Measurements from ENCODE around the gene TRIM10.

The TRIM10 gene

DNA sequence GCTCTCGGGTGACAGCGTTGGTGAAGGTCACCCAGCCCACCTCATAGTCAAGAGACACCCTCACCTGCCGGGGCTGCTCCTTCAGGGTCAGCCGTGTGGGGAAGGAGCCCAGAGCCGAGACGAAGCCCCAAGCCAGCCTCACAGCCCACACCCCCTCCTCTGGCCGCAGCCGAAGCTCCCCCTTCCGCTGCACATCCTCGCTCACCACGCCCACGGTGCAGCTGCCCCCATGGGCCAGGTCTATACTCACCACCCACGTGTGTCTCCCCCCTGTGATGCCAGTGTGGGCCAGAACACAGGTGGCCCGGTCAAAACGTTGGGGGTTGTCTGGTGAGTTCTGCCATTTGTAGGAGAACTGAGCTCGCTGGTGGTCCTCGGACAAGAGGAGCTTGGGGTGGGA, 7.0 kb downstream of the TRIM10 start:
- Histone ChIP-seq H3K27ac (ENCODE audit: low read depth in 2 of 2, low read length in 2 of 2) (peak overlapping the region; percentile 83 to 86), H3K4me3 (ENCODE audit: low read length in 2 of 2) (peak overlapping the region in 1 of 2 donors; percentile 57), H3K9me3 (ENCODE audit: control insufficient read depth in 2 of 2, low read length in 2 of 2) (no peaks in the 10 kb centered on the region), H3K4me1 (ENCODE audit: control insufficient read depth in 2 of 2, insufficient read depth in 2 of 2, low read length in 2 of 2) (peaks cover 25 to 34% of the 10 kb centered on the region in 2 donors), H3K36me3 (ENCODE audit: control insufficient read depth in 2 of 2, insufficient read depth in 2 of 2, low read length in 2 of 2) (no peaks in the 10 kb centered on the region), H3K27me3 (ENCODE audit: control insufficient read depth in 2 of 2, insufficient read depth in 2 of 2, low read length in 2 of 2) (no peaks in the 10 kb centered on the region), H3K9ac (ENCODE audit: low read depth in 1 of 2, low read length in 2 of 2) (no peak overlapping the region)

- H3K9ac ChIP-seq (ENCODE audit: low read depth in 1 of 2, low read length in 2 of 2), result no peak overlapping the region
Measured at GRCh38 chr6:30152910-30153610, 8.0 kb downstream of the TRIM10 start.

DNA sequence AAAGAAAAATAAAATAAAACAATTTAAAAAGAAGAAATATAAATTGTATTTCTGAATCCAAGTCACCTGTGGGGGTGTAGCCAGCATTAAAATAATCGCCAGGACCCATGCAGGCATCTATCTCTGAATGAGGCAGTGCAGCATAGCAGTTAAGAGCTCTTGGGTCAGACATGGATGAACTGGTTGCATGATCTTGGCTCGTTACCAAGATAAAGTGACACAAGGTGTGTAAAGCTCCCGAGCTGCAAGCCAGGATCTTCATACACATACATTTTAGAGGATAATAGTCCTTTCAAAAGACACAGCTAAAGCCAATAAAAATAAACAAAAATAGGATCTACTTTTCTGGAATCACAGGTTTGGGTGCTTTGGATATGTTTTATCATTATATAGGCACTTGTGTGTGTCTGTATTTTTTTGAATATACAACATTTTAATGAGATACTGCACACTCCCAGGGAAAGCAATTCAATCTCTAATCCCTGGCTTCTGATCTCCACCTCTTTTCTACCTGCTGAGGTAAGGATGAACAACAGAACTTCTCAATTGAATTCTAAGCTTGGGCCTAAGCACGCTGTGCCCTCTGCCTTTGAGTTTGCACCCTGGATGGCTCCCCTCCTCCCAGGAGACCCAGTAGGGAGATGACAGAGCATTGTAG, 8.9 kb downstream of the TRIM10 start:
- Histone ChIP-seq H3K4me3 (ENCODE audit: low read length in 2 of 2) (no peak overlapping the region), H3K9me3 (ENCODE audit: control insufficient read depth in 2 of 2, low read length in 2 of 2) (no peaks in the 10 kb centered on the region), H3K9ac (ENCODE audit: low read depth in 1 of 2, low read length in 2 of 2) (no peak overlapping the region), H3K36me3 (ENCODE audit: control insufficient read depth in 2 of 2, insufficient read depth in 2 of 2, low read length in 2 of 2) (no peaks in the 10 kb centered on the region), H3K27ac (ENCODE audit: low read depth in 2 of 2, low read length in 2 of 2) (no peak overlapping the region), H3K4me1 (ENCODE audit: control insufficient read depth in 2 of 2, insufficient read depth in 2 of 2, low read length in 2 of 2) (peaks cover 25 to 34% of the 10 kb centered on the region in 2 donors), H3K27me3 (ENCODE audit: control insufficient read depth in 2 of 2, insufficient read depth in 2 of 2, low read length in 2 of 2) (no peaks in the 10 kb centered on the region)

More at GRCh38 chr6:30152910-30153610, 8.0 kb downstream of the TRIM10 start:
- Histone ChIP-seq H3K27ac (ENCODE audit: low read depth in 2 of 2, low read length in 2 of 2) (no peak overlapping the region), H3K36me3 (ENCODE audit: control insufficient read depth in 2 of 2, insufficient read depth in 2 of 2, low read length in 2 of 2) (no peaks in the 10 kb centered on the region), H3K4me1 (ENCODE audit: control insufficient read depth in 2 of 2, insufficient read depth in 2 of 2, low read length in 2 of 2) (peaks cover 25 to 34% of the 10 kb centered on the region in 2 donors), H3K9me3 (ENCODE audit: control insufficient read depth in 2 of 2, low read length in 2 of 2) (no peaks in the 10 kb centered on the region), H3K4me3 (ENCODE audit: low read length in 2 of 2) (no peak overlapping the region), H3K27me3 (ENCODE audit: control insufficient read depth in 2 of 2, insufficient read depth in 2 of 2, low read length in 2 of 2) (no peaks in the 10 kb centered on the region)

- H3K4me3 ChIP-seq (ENCODE audit: low read length in 2 of 2), result no peak overlapping the region
- no peak overlapping the region for H3K9ac ChIP-seq (ENCODE audit: low read depth in 1 of 2, low read length in 2 of 2)
- H3K27ac ChIP-seq (ENCODE audit: low read depth in 2 of 2, low read length in 2 of 2), result no peak overlapping the region
- H3K36me3 ChIP-seq (ENCODE audit: control insufficient read depth in 2 of 2, insufficient read depth in 2 of 2, low read length in 2 of 2), result no peaks in the 10 kb centered on the region
- H3K4me1 ChIP-seq (ENCODE audit: control insufficient read depth in 2 of 2, insufficient read depth in 2 of 2, low read length in 2 of 2), result peaks cover 21 to 29% of the 10 kb centered on the region in 2 donors
- H3K9me3 ChIP-seq (ENCODE audit: control insufficient read depth in 2 of 2, low read length in 2 of 2), result no peaks in the 10 kb centered on the region
- no peaks in the 10 kb centered on the region for H3K27me3 ChIP-seq (ENCODE audit: control insufficient read depth in 2 of 2, insufficient read depth in 2 of 2, low read length in 2 of 2)
Measured at GRCh38 chr6:30151580-30151979, 9.4 kb downstream of the TRIM10 start.

- Histone ChIP-seq H3K4me1 (ENCODE audit: control insufficient read depth in 2 of 2, insufficient read depth in 2 of 2, low read length in 2 of 2) (peaks cover 16 to 26% of the 10 kb centered on the region in 2 donors), H3K4me3 (ENCODE audit: low read length in 2 of 2) (no peak overlapping the region), H3K9me3 (ENCODE audit: control insufficient read depth in 2 of 2, low read length in 2 of 2) (no peaks in the 10 kb centered on the region), H3K27me3 (ENCODE audit: control insufficient read depth in 2 of 2, insufficient read depth in 2 of 2, low read length in 2 of 2) (no peaks in the 10 kb centered on the region), H3K9ac (ENCODE audit: low read depth in 1 of 2, low read length in 2 of 2) (no peak overlapping the region), H3K36me3 (ENCODE audit: control insufficient read depth in 2 of 2, insufficient read depth in 2 of 2, low read length in 2 of 2) (no peaks in the 10 kb centered on the region), H3K27ac (ENCODE audit: low read depth in 2 of 2, low read length in 2 of 2) (no peak overlapping the region)
Measured at GRCh38 chr6:30150671-30151395, 10.2 kb downstream of the TRIM10 start.

DNA sequence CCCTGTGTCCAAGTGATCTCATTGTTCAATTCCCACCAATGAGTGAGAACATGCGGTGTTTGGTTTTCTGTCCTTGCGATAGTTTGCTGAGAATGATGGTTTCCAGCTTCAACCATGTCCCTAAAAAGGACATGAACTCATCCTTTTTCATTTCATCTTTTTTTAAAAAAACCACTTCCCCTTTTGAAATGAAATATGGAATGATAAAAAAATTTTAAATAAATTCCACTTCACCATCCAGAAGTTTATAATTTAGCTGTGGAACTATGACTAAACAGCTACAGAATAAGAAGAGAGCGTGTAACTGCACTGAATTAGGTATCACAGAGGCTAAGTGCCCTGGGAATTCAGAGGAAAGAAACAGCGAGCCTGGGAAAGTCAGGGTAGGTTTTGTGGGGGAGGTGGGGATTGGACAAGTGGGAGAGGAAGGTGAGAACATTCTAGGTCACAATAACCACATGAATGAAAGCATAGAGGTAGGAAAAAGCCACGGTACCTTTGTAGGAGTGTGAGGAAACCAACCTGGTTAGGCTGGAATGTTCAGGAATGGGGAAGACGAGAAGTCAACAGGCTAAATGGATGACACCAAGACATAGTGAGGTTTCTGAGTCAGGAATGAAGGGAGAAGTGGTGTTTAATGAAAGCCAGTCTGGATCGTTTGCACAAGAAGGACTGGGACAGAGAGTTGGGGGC, 11.0 kb downstream of the TRIM10 start:
- no peak overlapping the region for H3K27ac ChIP-seq (ENCODE audit: low read depth in 2 of 2, low read length in 2 of 2)
- H3K27me3 ChIP-seq (ENCODE audit: control insufficient read depth in 2 of 2, insufficient read depth in 2 of 2, low read length in 2 of 2), result no peaks in the 10 kb centered on the region
- H3K36me3 ChIP-seq (ENCODE audit: control insufficient read depth in 2 of 2, insufficient read depth in 2 of 2, low read length in 2 of 2), result no peaks in the 10 kb centered on the region
- H3K4me3 ChIP-seq (ENCODE audit: low read length in 2 of 2), result no peak overlapping the region
- peaks cover 12 to 20% of the 10 kb centered on the region in 2 donors for H3K4me1 ChIP-seq (ENCODE audit: control insufficient read depth in 2 of 2, insufficient read depth in 2 of 2, low read length in 2 of 2)
- no peaks in the 10 kb centered on the region for H3K9me3 ChIP-seq (ENCODE audit: control insufficient read depth in 2 of 2, low read length in 2 of 2)
- no peak overlapping the region for H3K9ac ChIP-seq (ENCODE audit: low read depth in 1 of 2, low read length in 2 of 2)

- no peak overlapping the region for H3K9ac ChIP-seq (ENCODE audit: low read depth in 1 of 2, low read length in 2 of 2)
- H3K9me3 ChIP-seq (ENCODE audit: control insufficient read depth in 2 of 2, low read length in 2 of 2), result no peaks in the 10 kb centered on the region
- H3K4me3 ChIP-seq (ENCODE audit: low read length in 2 of 2), result no peak overlapping the region
- no peaks in the 10 kb centered on the region for H3K27me3 ChIP-seq (ENCODE audit: control insufficient read depth in 2 of 2, insufficient read depth in 2 of 2, low read length in 2 of 2)
- H3K27ac ChIP-seq (ENCODE audit: low read depth in 2 of 2, low read length in 2 of 2), result no peak overlapping the region
- H3K4me1 ChIP-seq (ENCODE audit: control insufficient read depth in 2 of 2, insufficient read depth in 2 of 2, low read length in 2 of 2), result peaks cover 14 to 20% of the 10 kb centered on the region in 2 donors
- H3K36me3 ChIP-seq (ENCODE audit: control insufficient read depth in 2 of 2, insufficient read depth in 2 of 2, low read length in 2 of 2), result no peaks in the 10 kb centered on the region
Measured at GRCh38 chr6:30149234-30149633, 11.8 kb downstream of the TRIM10 start.

- Histone ChIP-seq H3K27ac (ENCODE audit: low read depth in 2 of 2, low read length in 2 of 2) (no peak overlapping the region), H3K9me3 (ENCODE audit: control insufficient read depth in 2 of 2, low read length in 2 of 2) (no peaks in the 10 kb centered on the region), H3K4me1 (ENCODE audit: control insufficient read depth in 2 of 2, insufficient read depth in 2 of 2, low read length in 2 of 2) (peaks cover 7 to 14% of the 10 kb centered on the region in 2 donors), H3K36me3 (ENCODE audit: control insufficient read depth in 2 of 2, insufficient read depth in 2 of 2, low read length in 2 of 2) (no peaks in the 10 kb centered on the region), H3K9ac (ENCODE audit: low read depth in 1 of 2, low read length in 2 of 2) (no peak overlapping the region), H3K4me3 (ENCODE audit: low read length in 2 of 2) (no peak overlapping the region), H3K27me3 (ENCODE audit: control insufficient read depth in 2 of 2, insufficient read depth in 2 of 2, low read length in 2 of 2) (no peaks in the 10 kb centered on the region)
Measured at GRCh38 chr6:30147096-30147495, 13.9 kb downstream of the TRIM10 start.

- H3K9ac ChIP-seq (ENCODE audit: low read depth in 1 of 2, low read length in 2 of 2), result no peak overlapping the region
- no peaks in the 10 kb centered on the region for H3K27me3 ChIP-seq (ENCODE audit: control insufficient read depth in 2 of 2, insufficient read depth in 2 of 2, low read length in 2 of 2)
- peaks cover 7 to 11% of the 10 kb centered on the region in 2 donors for H3K4me1 ChIP-seq (ENCODE audit: control insufficient read depth in 2 of 2, insufficient read depth in 2 of 2, low read length in 2 of 2)
- H3K27ac ChIP-seq (ENCODE audit: low read depth in 2 of 2, low read length in 2 of 2), result no peak overlapping the region
- no peaks in the 10 kb centered on the region for H3K36me3 ChIP-seq (ENCODE audit: control insufficient read depth in 2 of 2, insufficient read depth in 2 of 2, low read length in 2 of 2)
- no peak overlapping the region for H3K4me3 ChIP-seq (ENCODE audit: low read length in 2 of 2)
- H3K9me3 ChIP-seq (ENCODE audit: control insufficient read depth in 2 of 2, low read length in 2 of 2), result no peaks in the 10 kb centered on the region
Measured at GRCh38 chr6:30145818-30146217, 15.2 kb downstream of the TRIM10 start.

All from mucosa of rectum (tissue), 2 donors.